ENCODE measurements around the gene RHBDF1. TPM values are rescaled to one million over a fixed set of nuclear protein-coding genes. Genes with fewer than 3 reads are reported as not detected.
"Not testable (repeated sequence)": the region's sequence is repeated elsewhere in the genome, so short reads cannot be mapped to it uniquely, and the experiment has no call there.

Gene RHBDF1
- polyA plus RNA-seq, 1 donor = 47.2 TPM

GRCh38 chr16:35678-36305, 36.6 kb downstream of the RHBDF1 start:
- no peak for DNase-seq

GRCh38 chr16:35011-35677, 37.3 kb downstream of the RHBDF1 start:
- DNase-seq = no peak

GRCh38 chr16:34648-34987, 37.8 kb downstream of the RHBDF1 start:
- no peak for DNase-seq

- DNase-seq = no peak
These were observed 38.4 kb downstream of the RHBDF1 start for GRCh38 chr16:33877-34647.

GRCh38 chr16:33154-33876, 39.1 kb downstream of the RHBDF1 start:
- DNase-seq = not testable (repeated sequence)

GRCh38 chr16:30627-31026, 41.8 kb downstream of the RHBDF1 start:
- DNase-seq = not testable (repeated sequence)

GRCh38 chr16:25926-26348, 46.5 kb downstream of the RHBDF1 start:
- DNase-seq = not testable (repeated sequence)

- DNase-seq = not testable (repeated sequence)
These were observed 48.3 kb downstream of the RHBDF1 start for GRCh38 chr16:24151-24550.

GRCh38 chr16:20886-21285, 51.5 kb downstream of the RHBDF1 start:
- not testable (repeated sequence) for DNase-seq

- DNase-seq = not testable (repeated sequence)
These were observed 55.2 kb downstream of the RHBDF1 start for GRCh38 chr16:17062-17765.

- not testable (repeated sequence) for DNase-seq
These were observed 61.7 kb downstream of the RHBDF1 start for GRCh38 chr16:10772-11171.

- no peak for DNase-seq
These were observed 62.3 kb downstream of the RHBDF1 start for GRCh38 chr16:9903-10665.

Other genes with a start within 250 kb of the RHBDF1 start
- gene POLR3K, start 19.0 kb downstream of the RHBDF1 start, polyA plus RNA-seq (ENCODE audit: insufficient read length) = 8.4 TPM
- 31.2 TPM for gene SNRNP25, start 18.8 kb downstream of the RHBDF1 start, polyA plus RNA-seq (ENCODE audit: insufficient read length)
- gene MPG, start 5.6 kb upstream of the RHBDF1 start, polyA plus RNA-seq (ENCODE audit: insufficient read length) = 29.8 TPM
- gene NPRL3, start 66.0 kb upstream of the RHBDF1 start, polyA plus RNA-seq (ENCODE audit: insufficient read length) = 34.9 TPM
- 1.9 TPM for gene HBZ, start 80.0 kb upstream of the RHBDF1 start, polyA plus RNA-seq (ENCODE audit: insufficient read length)
- gene HBM, start 93.3 kb upstream of the RHBDF1 start, polyA plus RNA-seq (ENCODE audit: insufficient read length) = 9.6 TPM
- gene HBA2, start 100.2 kb upstream of the RHBDF1 start, polyA plus RNA-seq (ENCODE audit: insufficient read length) = 1,686 TPM
- 1,043 TPM for gene HBA1, start 104.0 kb upstream of the RHBDF1 start, polyA plus RNA-seq (ENCODE audit: insufficient read length)
- 1.1 TPM for gene HBQ1, start 107.8 kb upstream of the RHBDF1 start, polyA plus RNA-seq (ENCODE audit: insufficient read length)
- 64.9 TPM for gene LUC7L, start 156.8 kb upstream of the RHBDF1 start, polyA plus RNA-seq (ENCODE audit: insufficient read length)
- 44.0 TPM for gene FAM234A, start 162.2 kb upstream of the RHBDF1 start, polyA plus RNA-seq (ENCODE audit: insufficient read length)
- 1.6 TPM for gene RGS11, start 203.3 kb upstream of the RHBDF1 start, polyA plus RNA-seq (ENCODE audit: insufficient read length)
- 0.92 TPM for gene ARHGDIG, start 208.0 kb upstream of the RHBDF1 start, polyA plus RNA-seq (ENCODE audit: insufficient read length)
- 0.77 TPM for gene PDIA2, start 210.5 kb upstream of the RHBDF1 start, polyA plus RNA-seq (ENCODE audit: insufficient read length)